Measurements from ENCODE around the gene ATF7IP2. TPM values are rescaled to one million over a fixed set of nuclear protein-coding genes. Genes with fewer than 3 reads are reported as not detected.

The ATF7IP2 gene
- total RNA-seq, 1 experiment from 2014 or later: 22.8 TPM

GRCh38 chr16:10521681-10522274, 135.9 kb downstream of the ATF7IP2 start:
- ChIA-PET CTCF (interaction anchor here (0.6 to 2.1 kb wide), 19 partner anchors 9 to 397 kb away, joined by 3 to 15 read pairs (median 3); partner anchors contain the start of genes EMP2 and NUBP1), POLR2A (interaction anchor here (1.0 kb wide), 1 partner anchor 210 kb away, joined by 3 read pairs; no protein-coding TSS in a partner anchor)
- no peaks in the 10 kb centered on the region; the same call in 1 of the 2 replicates for H3K4me1 Mint-ChIP-seq
- TF ChIP-seq ZNF396 (CRISPR knock-in tag; IDR thresholded peaks at IDR 0.05; ENCODE audit: borderline replicate concordance) (no peak), CTCF (IDR thresholded peaks at IDR 0.05) (peak; percentile 74), USF2 (CRISPR knock-in tag; IDR thresholded peaks at IDR 0.05) (no peak), GABPB1 (CRISPR knock-in tag; IDR thresholded peaks at IDR 0.05) (0 out of 2 replicates have a peak, but pooled peaks have one; percentile 14)
- DNase-seq (ENCODE audit: low spot score): peak; percentile 52
- ATAC-seq: peak; percentile 59
- H3K36me3 Mint-ChIP-seq: no peaks in the 10 kb centered on the region
- no peaks in the 10 kb centered on the region for H3K9me3 Mint-ChIP-seq
- H3K27me3 Mint-ChIP-seq (ENCODE audit: low read depth): no peaks in the 10 kb centered on the region; the same call in 1 of the 2 replicates
- no peak overlapping the region for H3K4me3 Mint-ChIP-seq
- H3K27ac Mint-ChIP-seq: no peak overlapping the region

GRCh38 chr16:10522966-10523365, 137.1 kb downstream of the ATF7IP2 start:
- Mint-ChIP-seq H3K4me3 (no peak overlapping the region), H3K36me3 (no peaks in the 10 kb centered on the region), H3K27me3 (ENCODE audit: low read depth) (no peaks in the 10 kb centered on the region; the same call in 1 of the 2 replicates), H3K9me3 (no peaks in the 10 kb centered on the region), H3K4me1 (no peaks in the 10 kb centered on the region), H3K27ac (no peak overlapping the region)
- TF ChIP-seq PRRX2 (CRISPR knock-in tag; IDR thresholded peaks at IDR 0.05) (no peak), NR2C2 (CRISPR knock-in tag; IDR thresholded peaks at IDR 0.05) (no peak), ZMAT4 (CRISPR knock-in tag; IDR thresholded peaks at IDR 0.05) (no peak), EMX1 (CRISPR knock-in tag; IDR thresholded peaks at IDR 0.05) (no peak), ZNF317 (CRISPR knock-in tag; IDR thresholded peaks at IDR 0.05; ENCODE audit: borderline replicate concordance, low read depth) (no peak), ATF2 (CRISPR knock-in tag; IDR thresholded peaks at IDR 0.05; ENCODE audit: borderline replicate concordance, low read depth) (no peak), ERG (CRISPR knock-in tag; IDR thresholded peaks at IDR 0.05) (no peak), JUN (CRISPR knock-in tag; IDR thresholded peaks at IDR 0.05) (no peak), ETV6 (CRISPR knock-in tag; IDR thresholded peaks at IDR 0.05) (no peak), IRF2 (CRISPR knock-in tag; IDR thresholded peaks at IDR 0.05; ENCODE audit: borderline replicate concordance, low read depth) (no peak), USF1 (CRISPR knock-in tag; IDR thresholded peaks at IDR 0.05) (no peak), ZNF425 (CRISPR knock-in tag; conservative IDR thresholded peaks at IDR 0.05) (no peak), USF2 (CRISPR knock-in tag; IDR thresholded peaks at IDR 0.05) (no peak), NR3C1 (CRISPR knock-in tag; conservative IDR thresholded peaks at IDR 0.05; ENCODE audit: low read depth) (no peak)
- ATAC-seq (no peak), DNase-seq (ENCODE audit: low spot score) (no peak)
- POLR2A ChIA-PET: no interaction called here
- CTCF ChIA-PET: interaction anchor here (0.7 to 2.1 kb wide), 8 partner anchors 10 to 1005 kb away, joined by 3 to 15 read pairs (median 3); partner anchors contain the start of gene EMP2
